A549 (cell line): Measurements from ENCODE around the gene OR51S1.

Experiments
- BCL3 ChIP-seq: fragments of >200 bp; sonication (Bioruptor Twin); formaldehyde crosslinking; IDR thresholded peaks from 3 replicates; pipeline ENCODE4 v1.6.1; 2016
- CTCF ChIP-seq: fragments of >200 bp; sonication (Bioruptor Twin); formaldehyde crosslinking; IDR thresholded peaks from 3 replicates; pipeline ENCODE4 v1.5.1; 2016
- HOXA7 ChIP-seq: fragments of 250-450 bp; sonication (Bioruptor Pico); IDR thresholded peaks from 2 replicates; pipeline ENCODE4 v1.5.0; 2020; ENCODE audit warnings: mild to moderate bottlenecking, moderate library complexity
- JUN ChIP-seq, 2 experiments: fragments of >200 bp; sonication (Bioruptor Twin); formaldehyde crosslinking; IDR thresholded peaks; 2 replicates in 1 of 2; 3 replicates in 1 of 2; pipeline ENCODE4 v1.6.1; 2016 to 2017
- KDM1A ChIP-seq: fragments of 200-600 bp; sonication (generic); IDR thresholded peaks from 2 replicates; pipeline ENCODE4 v1.6.1; 2016; ENCODE audit warnings: low read depth, mild to moderate bottlenecking
- POLR2A ChIP-seq: IDR thresholded peaks from 2 replicates; pipeline ENCODE4 v1.6.1; 2012; ENCODE audit warnings: mild to moderate bottlenecking, low read length
- POLR2AphosphoS2 ChIP-seq: conservative IDR thresholded peaks from 2 replicates; pipeline ENCODE4 v1.6.1; 2012; ENCODE audit warnings: low read length, improper control_type of control experiment, inconsistent platforms
- RAD21 ChIP-seq, 2 experiments: fragments of >200 bp in 1 of 2; sonication (Bioruptor Twin) in 1 of 2; formaldehyde crosslinking in 1 of 2; IDR thresholded peaks in 1 of 2; conservative IDR thresholded peaks in 1 of 2; 2 replicates in 1 of 2; 3 replicates in 1 of 2; pipeline ENCODE4 v1.6.1; 2012 to 2018; ENCODE audit warnings: inconsistent platforms in 1 of 2
- REST ChIP-seq: fragments of 200-600 bp; sonication (generic); IDR thresholded peaks from 2 replicates; pipeline ENCODE4 v1.6.1; 2016; ENCODE audit warnings: antibody characterized with exemption, mild to moderate bottlenecking, moderate library complexity
- RFX5 ChIP-seq: fragments of 450-650 bp; IDR thresholded peaks from 2 replicates; pipeline ENCODE4 v1.7.1; 2014; ENCODE audit warnings: antibody characterized with exemption, mild to moderate bottlenecking, moderate library complexity
- USF2 ChIP-seq: fragments of 450-650 bp; IDR thresholded peaks from 2 replicates; pipeline ENCODE4 v1.6.1; 2014; ENCODE audit warnings: antibody characterized with exemption

DNA sequence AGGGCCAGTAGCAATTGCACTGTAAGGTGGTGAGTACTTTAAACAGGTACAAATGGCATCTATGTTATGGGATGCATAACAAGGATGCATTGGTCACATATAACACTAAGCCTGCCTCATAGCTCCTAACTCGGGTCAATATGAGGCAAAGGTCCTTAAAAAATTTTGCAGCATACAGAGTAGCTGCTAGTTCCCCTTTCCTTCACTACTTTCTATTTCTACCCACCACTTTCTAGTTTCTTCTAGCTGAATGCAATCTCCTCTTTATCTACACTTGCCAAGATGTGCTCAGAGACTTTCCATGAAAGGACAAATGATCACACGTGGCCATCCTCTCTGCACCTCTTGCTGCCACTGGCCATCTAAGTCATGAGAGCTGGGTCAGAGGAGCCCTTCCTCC, 18.1 kb downstream of the OR51S1 start:
- TF ChIP-seq POLR2AphosphoS2 (no peak), CTCF (no peak), POLR2A (no peak), HOXA7 (CRISPR knock-in tag) (no peak), BCL3 (no peak), KDM1A (no peak), RAD21 (conservative IDR thresholded peaks at IDR 0.05 in 1 of 2, IDR thresholded peaks at IDR 0.05 in 1 of 2) (no peak), RFX5 (no peak), JUN (IDR thresholded peaks at IDR 0.05) (no peak), REST (no peak), USF2 (no peak)
